B cell (primary cell): ENCODE data around the gene TFAP2E. TPM values are rescaled to one million over a fixed set of nuclear protein-coding genes. Genes with fewer than 3 reads are reported as not detected.
A peak's percentile ranks its signal among the peaks of the same experiment; 100 is the strongest.

ENCODE experiments used
- ATAC-seq: fragments of 200-7000 bp; cut with Tn5 transposase; one replicate; pipeline ENCODE4 v1.10.0; 2021; ENCODE audit warnings: low read depth, mild to moderate bottlenecking, moderate number of reproducible peaks, moderate library complexity
- CTCF ChIA-PET: fragments of 350-600 bp; sonication (Branson Sonifier 250); formaldehyde crosslinking; loops from one replicate; lab custom pipeline; 2021; ENCODE audit warnings: antibody characterized with exemption, inconsistent platforms; lab: Charles Lee
- POLR2A ChIA-PET: fragments of 350-600 bp; sonication (Branson Sonifier 250); formaldehyde crosslinking; loops from one replicate; lab custom pipeline; 2021; ENCODE audit warnings: antibody characterized with exemption; lab: Charles Lee
- DNase-seq: peaks from one replicate; pipeline ENCODE4 v3.0.0; 2013
- H2AFZ ChIP-seq: 2 replicates; pipeline ENCODE4 v1.6.1; 2012; ENCODE audit warnings: mild to moderate bottlenecking, low read depth, low read length; ENCODE audit not compliant: insufficient read depth, poor library complexity, severe bottlenecking
- H3K27ac ChIP-seq, 2 donors: 1 replicate in 1 of 2; 2 replicates in 1 of 2; pipeline ENCODE4 v1.5.1; 2012 to 2013; ENCODE audit warnings: low read length in 2 of 2, mild to moderate bottlenecking in 2 of 2, moderate library complexity in 1 of 2
- H3K27me3 ChIP-seq, 4 experiments: fragments of 200-600 bp in 1 of 4; sonication (generic) in 1 of 4; replicated peaks in 1 of 4; 1 replicate in 2 of 4; 2 replicates in 2 of 4; pipeline versions ENCODE4 v1.6.1 to v1.7.0; 2013 to 2016; ENCODE audit warnings: low read length in 3 of 4, mild to moderate bottlenecking in 2 of 4, mixed read lengths in 1 of 4, moderate library complexity in 1 of 4; ENCODE audit not compliant: insufficient read depth in 4 of 4, control insufficient read depth in 3 of 4; ENCODE audit errors: control extremely low read depth in 1 of 4
- H3K36me3 ChIP-seq, 2 experiments: replicated peaks in 1 of 2; 1 replicate in 1 of 2; 2 replicates in 1 of 2; pipeline versions ENCODE4 v1.6.1 to v1.7.1; 2013; ENCODE audit warnings: low read length in 1 of 2; ENCODE audit not compliant: insufficient read depth in 2 of 2, control insufficient read depth in 1 of 2; ENCODE audit errors: control extremely low read depth in 1 of 2, extremely low read depth in 1 of 2
- H3K4me1 ChIP-seq, 2 donors: fragments of 200-600 bp in 1 of 2; sonication (generic) in 1 of 2; 1 replicate in 1 of 2; 2 replicates in 1 of 2; pipeline versions ENCODE4 v1.5.1 to v1.6.1; 2013 to 2017; ENCODE audit warnings: low read length in 2 of 2; ENCODE audit not compliant: control insufficient read depth in 2 of 2, insufficient read depth in 2 of 2
- H3K4me2 ChIP-seq: replicated peaks from 2 replicates; pipeline ENCODE3; 2012; ENCODE audit warnings: mild to moderate bottlenecking, low read depth, low read length; ENCODE audit not compliant: poor library complexity, severe bottlenecking
- H3K4me3 ChIP-seq, 5 experiments: fragments of 200-600 bp in 1 of 5; sonication (generic) in 1 of 5; 1 replicate in 3 of 5; 2 replicates in 2 of 5; pipeline versions ENCODE4 v1.5.1 to v1.7.0; 2011 to 2016; ENCODE audit warnings: low read length in 4 of 5, mild to moderate bottlenecking in 4 of 5, low read depth in 2 of 5, control low read depth in 1 of 5, moderate library complexity in 1 of 5; ENCODE audit not compliant: insufficient read depth in 1 of 5; ENCODE audit errors: control extremely low read depth in 1 of 5, extremely low read depth in 1 of 5
- H3K79me2 ChIP-seq: fragments of 200-600 bp; sonication (generic); one replicate; pipeline ENCODE4 v1.6.0; 2016; ENCODE audit warnings: low read length; ENCODE audit not compliant: control insufficient read depth, insufficient read depth
- H3K9ac ChIP-seq: fragments of 200-600 bp; sonication (generic); 2 replicates; pipeline ENCODE4 v1.6.1; 2017; ENCODE audit warnings: mild to moderate bottlenecking, low read length, moderate library complexity
- H3K9me3 ChIP-seq, 3 donors: one replicate each; pipeline versions ENCODE4 v1.6.1 to v1.7.1; 2013; ENCODE audit warnings: low read length in 2 of 3; ENCODE audit not compliant: control insufficient read depth in 2 of 3, insufficient read depth in 1 of 3; ENCODE audit errors: control extremely low read depth in 1 of 3
- H4K20me1 ChIP-seq: 2 replicates; pipeline ENCODE4 v1.6.0; 2012; ENCODE audit warnings: mild to moderate bottlenecking, low read length; ENCODE audit not compliant: insufficient read depth, control insufficient read depth, poor library complexity, severe bottlenecking
- H3K27ac Mint-ChIP-seq: one replicate; pipeline ENCODE4 v1.8.0; 2021; ENCODE audit warnings: mixed read lengths
- H3K27me3 Mint-ChIP-seq: one replicate; pipeline ENCODE4 v1.8.0; 2021; ENCODE audit warnings: mixed read lengths
- H3K4me1 Mint-ChIP-seq: one replicate; pipeline ENCODE4 v1.8.0; 2021; ENCODE audit warnings: mixed read lengths
- H3K4me3 Mint-ChIP-seq: one replicate; pipeline ENCODE4 v1.8.0; 2021; ENCODE audit warnings: mixed read lengths
- H3K9me3 Mint-ChIP-seq: one replicate; pipeline ENCODE4 v1.8.0; 2022; ENCODE audit warnings: mixed read lengths; ENCODE audit not compliant: insufficient read depth
- EZH2 ChIP-seq: IDR thresholded peaks from 2 replicates; pipeline ENCODE4 v1.6.1; 2012; ENCODE audit warnings: borderline replicate concordance, low read depth, mild to moderate bottlenecking, moderate library complexity, low read length; ENCODE audit not compliant: insufficient read depth, poor library complexity, severe bottlenecking
- WGBS: methylation state at CpG from one replicate; pipeline ENCODE4 v1.1.5; 2013; ENCODE audit warnings: missing lambda C conversion rate; ENCODE audit not compliant: insufficient coverage; 5-methylcytosine and 5-hydroxymethylcytosine counted together
- intact Hi-C: fragments of 100-400 bp; cut with micrococcal nuclease; formaldehyde crosslinking; loops from one replicate; pipeline ENCODE4 v1.10.0; 2022
- polyA plus RNA-seq: library from polyadenylated mRNA; depleted of rRNA; stranded (reverse); fragments of >200 nt; gene quantifications from 2 replicates; pipeline ENCODE4 v1.2.3, GENCODE V29; 2012
- total RNA-seq, 2 donors: library from RNA; stranded (reverse); fragments of 120-200 nt in 1 of 2; gene quantifications; 1 replicate in 1 of 2; 2 replicates in 1 of 2; pipeline versions ENCODE4 v1.2.3 to v1.2.4, GENCODE V29; 2013 to 2022
- TF ChIP-seq, protein P1 (sequence below): fragments of 200-600 bp; IDR thresholded peaks from one replicate; pipeline ENCODE4 v1.8.0; 2022; ENCODE audit warnings: antibody characterized with exemption, mild to moderate bottlenecking

TFAP2E gene
- total and polyA plus RNA-seq, 2 donors (not counting 1 experiment from before 2014, with no cell fraction given) = 2.3 to 4.5 TPM

DNA sequence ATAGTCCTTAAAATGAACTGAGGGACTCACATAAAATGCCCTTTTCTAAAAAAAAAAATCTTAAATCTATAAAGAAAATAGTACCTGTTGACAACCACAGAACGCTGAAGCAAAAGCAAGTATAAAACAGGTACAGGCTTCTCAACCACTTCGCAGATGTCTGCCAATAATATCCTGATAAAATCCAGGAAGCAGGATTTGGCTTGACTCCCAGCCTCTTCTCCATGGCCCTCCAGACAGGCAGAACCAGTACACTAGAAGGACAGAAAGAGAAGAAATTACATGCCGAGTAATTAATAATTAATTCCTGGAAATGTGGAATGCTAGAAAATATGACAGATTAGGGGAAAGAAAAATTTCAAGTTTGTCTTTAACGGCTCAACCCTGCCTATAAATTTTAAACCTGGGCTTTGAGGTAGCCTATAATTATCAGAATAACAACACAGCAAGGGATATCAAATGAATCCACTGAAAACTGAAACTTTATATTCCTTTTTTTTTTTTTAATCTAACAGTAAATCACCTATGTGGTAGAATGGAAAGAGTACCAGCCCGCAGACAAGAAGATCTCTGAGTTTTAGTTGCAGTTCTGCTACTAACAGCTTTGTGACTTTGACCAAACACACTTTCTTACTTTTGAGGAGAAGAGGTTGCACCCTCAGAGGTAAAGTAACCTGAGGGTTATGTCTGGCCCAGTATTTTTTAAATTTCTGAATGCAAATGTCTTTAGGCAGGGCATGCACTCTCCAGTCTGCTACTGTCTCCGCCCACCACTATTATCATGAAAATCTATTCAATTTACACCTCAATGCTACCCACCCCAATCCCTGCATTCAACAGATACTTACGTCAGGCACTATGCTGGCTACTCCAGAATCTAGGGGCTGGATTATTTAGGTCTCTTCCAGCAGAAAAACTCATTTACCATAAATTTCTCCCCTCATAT is 18.6 kb upstream of the TFAP2E start:
- peaks cover 34% of the 10 kb centered on the region for H3K4me1 Mint-ChIP-seq
- H3K27ac Mint-ChIP-seq = no peak overlapping the region
- H3K9me3 Mint-ChIP-seq = no peaks in the 10 kb centered on the region
- no peak overlapping the region for H2AFZ ChIP-seq
- H3K4me1 ChIP-seq = peaks cover 15 to 26% of the 10 kb centered on the region in 2 donors
- H4K20me1 ChIP-seq = no peaks in the 10 kb centered on the region
- no peak overlapping the region for H3K4me3 Mint-ChIP-seq
- TF ChIP-seq, protein P1, sequence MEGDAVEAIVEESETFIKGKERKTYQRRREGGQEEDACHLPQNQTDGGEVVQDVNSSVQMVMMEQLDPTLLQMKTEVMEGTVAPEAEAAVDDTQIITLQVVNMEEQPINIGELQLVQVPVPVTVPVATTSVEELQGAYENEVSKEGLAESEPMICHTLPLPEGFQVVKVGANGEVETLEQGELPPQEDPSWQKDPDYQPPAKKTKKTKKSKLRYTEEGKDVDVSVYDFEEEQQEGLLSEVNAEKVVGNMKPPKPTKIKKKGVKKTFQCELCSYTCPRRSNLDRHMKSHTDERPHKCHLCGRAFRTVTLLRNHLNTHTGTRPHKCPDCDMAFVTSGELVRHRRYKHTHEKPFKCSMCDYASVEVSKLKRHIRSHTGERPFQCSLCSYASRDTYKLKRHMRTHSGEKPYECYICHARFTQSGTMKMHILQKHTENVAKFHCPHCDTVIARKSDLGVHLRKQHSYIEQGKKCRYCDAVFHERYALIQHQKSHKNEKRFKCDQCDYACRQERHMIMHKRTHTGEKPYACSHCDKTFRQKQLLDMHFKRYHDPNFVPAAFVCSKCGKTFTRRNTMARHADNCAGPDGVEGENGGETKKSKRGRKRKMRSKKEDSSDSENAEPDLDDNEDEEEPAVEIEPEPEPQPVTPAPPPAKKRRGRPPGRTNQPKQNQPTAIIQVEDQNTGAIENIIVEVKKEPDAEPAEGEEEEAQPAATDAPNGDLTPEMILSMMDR = no peak
- TF ChIP-seq EZH2 = no peak
- peaks cover 53% of the 10 kb centered on the region for H3K79me2 ChIP-seq
- H3K27ac ChIP-seq = no peak overlapping the region
- H3K4me2 ChIP-seq = no peak overlapping the region
- no peak for ATAC-seq
- ChIA-PET CTCF (interaction anchor here (1.1 kb wide), 1 partner anchor 14 kb away, joined by 3 read pairs; no protein-coding TSS in a partner anchor), POLR2A (no interaction called here)
- H3K27me3 Mint-ChIP-seq = no peaks in the 10 kb centered on the region
- no peak overlapping the region for H3K9ac ChIP-seq
- DNase-seq = no peak
- intact Hi-C loops = loop anchor here (5.0 to 10.0 kb wide), 2 partner anchors 522 to 700 kb away; partner anchors contain the start of genes SMIM12 and ZMYM6
- H3K27me3 ChIP-seq = no peaks in the 10 kb centered on the region
- peaks cover 9 to 28% of the 10 kb centered on the region in 2 experiments for H3K36me3 ChIP-seq
- H3K4me3 ChIP-seq = no peak overlapping the region
- no peaks in the 10 kb centered on the region for H3K9me3 ChIP-seq
- WGBS = 96% methylated on average over 3 of the region's 7 CpGs

- no peak overlapping the region for H3K27ac ChIP-seq
- intact Hi-C loops = loop anchor here (5.0 to 10.0 kb wide), 2 partner anchors 523 to 700 kb away; partner anchors contain the start of genes SMIM12 and ZMYM6
- no peaks in the 10 kb centered on the region for H3K27me3 ChIP-seq
- no peak overlapping the region for H2AFZ ChIP-seq
- H3K4me1 Mint-ChIP-seq = peaks cover 37% of the 10 kb centered on the region
- no peak overlapping the region for H3K4me3 ChIP-seq
- TF ChIP-seq, protein P1 = no peak
- no peak for TF ChIP-seq EZH2
- CTCF ChIA-PET = interaction anchor here (1.1 to 2.1 kb wide), 2 partner anchors 10 to 14 kb away, joined by 3 to 10 read pairs; no protein-coding TSS in a partner anchor
- H3K27ac Mint-ChIP-seq = no peak overlapping the region
- no peak overlapping the region for H3K4me2 ChIP-seq
- H3K9me3 Mint-ChIP-seq = no peaks in the 10 kb centered on the region
- no peaks in the 10 kb centered on the region for H3K27me3 Mint-ChIP-seq
- WGBS = 88% methylated on average over 2 of the region's 4 CpGs
- H4K20me1 ChIP-seq = no peaks in the 10 kb centered on the region
- ATAC-seq (no peak), DNase-seq (no peak)
- H3K4me3 Mint-ChIP-seq = peak overlapping the region; percentile 98
- no peaks in the 10 kb centered on the region for H3K9me3 ChIP-seq
- H3K4me1 ChIP-seq = peaks cover 15 to 26% of the 10 kb centered on the region in 2 donors
- POLR2A ChIA-PET = no interaction called here
- H3K36me3 ChIP-seq = peaks cover 6 to 25% of the 10 kb centered on the region in 2 experiments
- peaks cover 47% of the 10 kb centered on the region for H3K79me2 ChIP-seq
- H3K9ac ChIP-seq = no peak overlapping the region
Observed at GRCh38 chr1:35555212-35555584, 17.9 kb upstream of the TFAP2E start.
